ENCODE results near the gene BLOC1S2.

DNA sequence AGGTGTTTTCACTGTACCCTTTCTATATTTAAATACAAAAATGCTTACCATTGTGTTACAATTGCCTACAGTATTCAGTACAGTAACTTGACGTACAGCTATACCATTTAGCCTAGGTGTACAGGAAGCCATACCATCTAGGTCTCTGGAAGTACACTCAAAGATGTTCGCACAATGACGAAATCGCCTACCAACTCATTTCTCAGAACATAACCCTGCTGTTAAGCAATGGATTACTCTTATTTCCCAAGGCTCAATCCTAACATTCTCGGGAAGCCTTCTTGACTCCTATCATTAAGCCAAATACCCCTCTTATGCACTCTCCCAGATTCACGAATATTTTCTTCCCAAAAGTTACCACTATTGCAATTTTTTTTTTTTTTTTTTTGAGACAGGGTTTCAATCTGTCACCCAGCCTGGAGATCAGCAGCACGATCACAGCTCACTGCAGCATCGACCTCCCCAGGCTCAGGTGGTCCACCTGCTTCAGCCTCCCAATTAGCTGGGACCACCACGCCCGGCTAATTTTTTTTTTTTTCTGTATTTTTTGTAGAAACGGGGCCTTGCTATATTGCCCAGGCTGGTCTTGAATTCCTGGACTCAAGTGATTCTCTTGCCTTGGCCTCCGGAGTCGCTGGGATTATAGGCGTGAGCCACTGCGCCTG, 20.5 kb downstream of the BLOC1S2 start:
- TF ChIP-seq, protein P1, sequence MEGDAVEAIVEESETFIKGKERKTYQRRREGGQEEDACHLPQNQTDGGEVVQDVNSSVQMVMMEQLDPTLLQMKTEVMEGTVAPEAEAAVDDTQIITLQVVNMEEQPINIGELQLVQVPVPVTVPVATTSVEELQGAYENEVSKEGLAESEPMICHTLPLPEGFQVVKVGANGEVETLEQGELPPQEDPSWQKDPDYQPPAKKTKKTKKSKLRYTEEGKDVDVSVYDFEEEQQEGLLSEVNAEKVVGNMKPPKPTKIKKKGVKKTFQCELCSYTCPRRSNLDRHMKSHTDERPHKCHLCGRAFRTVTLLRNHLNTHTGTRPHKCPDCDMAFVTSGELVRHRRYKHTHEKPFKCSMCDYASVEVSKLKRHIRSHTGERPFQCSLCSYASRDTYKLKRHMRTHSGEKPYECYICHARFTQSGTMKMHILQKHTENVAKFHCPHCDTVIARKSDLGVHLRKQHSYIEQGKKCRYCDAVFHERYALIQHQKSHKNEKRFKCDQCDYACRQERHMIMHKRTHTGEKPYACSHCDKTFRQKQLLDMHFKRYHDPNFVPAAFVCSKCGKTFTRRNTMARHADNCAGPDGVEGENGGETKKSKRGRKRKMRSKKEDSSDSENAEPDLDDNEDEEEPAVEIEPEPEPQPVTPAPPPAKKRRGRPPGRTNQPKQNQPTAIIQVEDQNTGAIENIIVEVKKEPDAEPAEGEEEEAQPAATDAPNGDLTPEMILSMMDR (IDR thresholded peaks at IDR 0.05) = no peak
- no peak for TF ChIP-seq POLR2A (IDR thresholded peaks at IDR 0.05)
